ENCODE data around the gene GLB1L2. TPM values are rescaled to one million over a fixed set of nuclear protein-coding genes. Genes with fewer than 3 reads are reported as not detected.

Gene GLB1L2
- total RNA-seq, 4 donors from 2014 or later = 13.4 to 31.6 (median 25.8) TPM

DNA sequence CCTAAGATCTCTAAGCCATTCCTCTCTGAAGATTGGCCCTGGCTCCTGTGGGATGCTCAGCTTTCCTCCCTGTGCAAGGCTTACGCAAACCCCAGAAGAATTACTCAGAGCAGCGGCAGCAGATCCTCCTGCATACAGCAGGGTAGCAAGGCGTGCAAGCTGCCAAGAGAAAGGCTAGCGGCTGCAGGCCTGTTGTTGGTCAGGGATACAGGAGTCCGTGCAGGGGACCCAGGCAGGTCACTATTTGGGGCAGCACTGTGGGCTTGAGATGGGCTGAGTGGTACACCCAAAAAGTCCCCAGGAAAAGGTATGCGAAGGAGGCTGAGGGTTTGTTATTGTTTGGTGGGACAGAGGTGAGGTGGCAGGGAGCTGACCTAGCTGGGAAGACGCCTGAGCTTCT lies 1.5 kb downstream of the GLB1L2 start:
- Histone ChIP-seq H3K27me3 (no peaks in the 10 kb centered on the region), H3K27ac (no peak overlapping the region), H3K36me3 (no peaks in the 10 kb centered on the region), H3K4me3 (replicated peaks in 1 of 3) (no peak overlapping the region), H3K4me1 (peaks cover 6 to 16% of the 10 kb centered on the region in 2 donors), H3K9me3 (no peaks in the 10 kb centered on the region)
- no peak for TF ChIP-seq CTCF (IDR thresholded peaks at IDR 0.05)
- TF ChIP-seq POLR2A (IDR thresholded peaks at IDR 0.05) = no peak
- DNase-seq = no peak
- intact Hi-C loops (cut with DNase I) = loop anchor here (5.0 kb wide), 1 partner anchor 81 kb away; the partner anchor contains the start of genes ACAD8 and THYN1
- WGBS, 2 donors = 77 to 87% methylated on average over 7 of the region's 7 CpGs

GRCh38 chr11:134333946-134334345 lies 2.2 kb downstream of the GLB1L2 start:
- intact Hi-C loops (cut with DNase I) = loop anchor here (5.0 kb wide), 1 partner anchor 82 kb away; the partner anchor contains the start of genes ACAD8 and THYN1
- WGBS, 2 donors = 81 to 83% methylated on average over 3 of the region's 3 CpGs
- Histone ChIP-seq H3K36me3 (no peaks in the 10 kb centered on the region), H3K4me1 (peaks cover 6 to 16% of the 10 kb centered on the region in 2 donors), H3K4me3 (replicated peaks in 1 of 3) (no peak overlapping the region), H3K27ac (no peak overlapping the region), H3K9me3 (no peaks in the 10 kb centered on the region), H3K27me3 (no peaks in the 10 kb centered on the region)
- no peak for DNase-seq
- TF ChIP-seq CTCF (IDR thresholded peaks at IDR 0.05) (no peak), POLR2A (IDR thresholded peaks at IDR 0.05) (no peak)

GRCh38 chr11:134334796-134335571 lies 3.2 kb downstream of the GLB1L2 start:
- intact Hi-C loops (cut with DNase I) = loop anchor here (5.0 kb wide), 1 partner anchor 83 kb away; the partner anchor contains the start of genes ACAD8 and THYN1
- TF ChIP-seq POLR2A (IDR thresholded peaks at IDR 0.05) = no peak
- no peak for TF ChIP-seq CTCF (IDR thresholded peaks at IDR 0.05)
- WGBS, 2 donors = 91 to 93% methylated on average over 10 of the region's 10 CpGs

GRCh38 chr11:134337051-134337450 lies 5.3 kb downstream of the GLB1L2 start:
- Histone ChIP-seq H3K27ac (no peak overlapping the region), H3K36me3 (no peaks in the 10 kb centered on the region), H3K4me3 (replicated peaks in 1 of 3) (no peak overlapping the region), H3K27me3 (no peaks in the 10 kb centered on the region), H3K9me3 (no peaks in the 10 kb centered on the region), H3K4me1 (peaks cover 0 to 5% of the 10 kb centered on the region in 2 donors)
- no peak for DNase-seq
- no peak for TF ChIP-seq CTCF (IDR thresholded peaks at IDR 0.05)
- 100% methylated on average over 4 of the region's 4 CpGs for WGBS, 2 donors
- intact Hi-C loops (cut with DNase I) = no loop called here

More at GRCh38 chr11:134334796-134335571, 3.2 kb downstream of the GLB1L2 start:
- H3K4me3 ChIP-seq (replicated peaks in 1 of 3) = no peak overlapping the region
- peaks cover 6 to 16% of the 10 kb centered on the region in 2 donors for H3K4me1 ChIP-seq
- H3K9me3 ChIP-seq = no peaks in the 10 kb centered on the region
- no peak overlapping the region for H3K27ac ChIP-seq
- no peaks in the 10 kb centered on the region for H3K27me3 ChIP-seq
- no peaks in the 10 kb centered on the region for H3K36me3 ChIP-seq
- no peak for DNase-seq

- Histone ChIP-seq H3K9me3 (no peaks in the 10 kb centered on the region), H3K27me3 (no peaks in the 10 kb centered on the region), H3K27ac (no peak overlapping the region), H3K4me1 (no peaks in the 10 kb centered on the region), H3K36me3 (no peaks in the 10 kb centered on the region), H3K4me3 (replicated peaks in 1 of 3) (no peak overlapping the region)
- no peak for TF ChIP-seq CTCF (IDR thresholded peaks at IDR 0.05)
- TF ChIP-seq POLR2A (IDR thresholded peaks at IDR 0.05) = no peak
- DNase-seq = no peak
- 93 to 97% methylated on average over 14 to 15 of the region's 15 CpGs for WGBS, 2 donors
- intact Hi-C loops (cut with DNase I) = no loop called here
Observed at GRCh38 chr11:134338068-134338467, 6.3 kb downstream of the GLB1L2 start.

Data from thyroid gland (tissue), 4 donors.